HG02970 (cell line): ENCODE measurements around the gene SLC35F3.
"Not testable (repeated sequence)": the region's sequence is repeated elsewhere in the genome, so short reads cannot be mapped to it uniquely, and the experiment has no call there.

Experiments
- ATAC-seq: cut with Tn5 transposase; IDR thresholded peaks from one replicate; pipeline ENCODE4 v1.9.1; 2021; ENCODE audit warnings: mild to moderate bottlenecking, moderate library complexity, moderate number of reproducible peaks; ENCODE audit not compliant: unreplicated experiment, low FRiP score

The SLC35F3 gene

DNA sequence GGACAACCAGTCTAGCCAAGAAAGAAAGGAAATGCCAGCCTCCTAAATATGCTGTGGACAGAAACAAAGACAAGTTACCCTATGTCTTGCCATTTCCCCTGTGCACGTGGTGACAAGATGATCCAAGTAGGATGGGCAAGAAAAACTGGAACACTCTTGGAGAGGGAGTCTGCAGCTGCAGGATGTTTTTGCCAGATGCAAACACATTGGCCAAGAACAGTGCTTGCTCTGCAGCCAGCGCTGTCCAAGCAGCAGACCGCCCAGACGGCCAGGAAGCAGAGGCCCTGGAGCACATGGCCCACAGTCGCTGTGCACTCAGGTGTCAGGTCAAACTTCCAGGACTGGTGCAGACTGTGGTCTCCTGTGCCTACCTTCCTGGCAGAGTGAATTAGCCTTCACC, 189.3 kb downstream of the SLC35F3 start:
- ATAC-seq: no peak

- no peak for ATAC-seq
Measured at GRCh38 chr1:234094172-234094571, 189.7 kb downstream of the SLC35F3 start.

DNA sequence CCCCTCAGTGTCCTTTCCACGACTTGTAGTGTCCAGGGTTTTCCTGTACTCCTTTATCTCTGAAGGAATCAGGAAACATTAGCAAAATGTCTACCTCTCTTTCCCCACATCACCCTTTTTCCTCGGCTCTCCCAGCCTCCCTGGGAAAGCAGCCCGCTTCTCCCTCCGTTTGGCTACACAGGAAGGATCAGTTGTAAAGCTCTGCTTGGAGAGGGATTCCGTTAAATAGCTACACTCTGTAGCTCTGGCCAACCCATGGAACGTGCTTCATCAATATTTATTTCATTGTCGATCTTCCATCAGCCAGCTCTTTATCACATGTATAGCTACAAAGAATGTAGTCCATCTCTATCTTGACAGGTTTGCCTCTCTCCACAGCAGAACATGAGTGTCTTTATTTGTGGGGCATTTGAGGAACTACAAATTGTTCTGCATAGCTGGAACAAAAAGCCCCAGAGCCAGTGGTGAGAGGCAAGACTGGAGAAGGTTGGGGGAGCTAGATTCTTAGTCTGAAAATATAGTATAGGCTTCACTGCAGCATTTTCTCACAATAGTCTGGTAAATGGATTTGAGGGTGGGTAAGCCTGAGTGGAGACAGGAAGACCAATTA, 191.8 kb downstream of the SLC35F3 start:
- no peak for ATAC-seq

DNA sequence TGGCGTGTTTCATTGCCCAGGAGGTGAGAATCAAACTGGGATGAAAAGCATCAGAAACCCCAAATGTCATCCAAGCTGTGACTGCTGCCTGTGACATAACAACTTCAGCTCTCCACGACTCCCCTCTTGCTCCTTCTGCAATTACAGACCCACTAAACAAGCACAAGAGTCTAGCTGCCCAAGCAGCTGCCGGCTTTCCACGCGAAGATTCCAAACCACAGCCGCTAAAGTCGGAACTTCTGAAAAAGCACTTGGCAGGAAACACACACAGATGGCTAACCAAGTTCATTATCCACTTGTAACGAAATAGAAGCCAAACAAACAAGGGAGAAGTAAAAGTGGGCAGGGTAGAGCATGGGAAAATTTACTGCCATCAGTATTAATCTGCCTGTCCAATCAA, 198.1 kb downstream of the SLC35F3 start:
- ATAC-seq: no peak

DNA sequence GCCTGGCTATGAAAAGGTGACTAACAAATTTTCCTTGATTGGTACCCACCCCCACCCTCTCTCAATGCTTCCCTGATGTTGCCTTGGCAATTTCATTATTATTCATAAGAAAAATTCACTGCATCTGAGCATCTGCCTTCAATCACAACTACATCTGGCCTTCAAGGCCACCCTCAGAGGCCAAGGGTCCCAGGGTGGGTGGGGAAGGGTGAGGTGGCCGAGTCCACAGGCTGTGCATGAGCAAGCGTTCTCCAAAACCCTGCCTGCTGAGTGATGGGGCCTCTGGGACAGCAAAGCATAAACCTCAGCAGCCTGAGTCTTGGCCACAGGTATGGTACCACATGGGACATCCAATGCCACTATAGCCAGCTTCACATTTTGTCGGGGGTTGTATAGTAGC, 198.7 kb downstream of the SLC35F3 start:
- no peak for ATAC-seq

GRCh38 chr1:234106032-234106431, 201.6 kb downstream of the SLC35F3 start:
- no peak for ATAC-seq

- no peak for ATAC-seq
Measured at GRCh38 chr1:234107416-234108021, 203.0 kb downstream of the SLC35F3 start.

DNA sequence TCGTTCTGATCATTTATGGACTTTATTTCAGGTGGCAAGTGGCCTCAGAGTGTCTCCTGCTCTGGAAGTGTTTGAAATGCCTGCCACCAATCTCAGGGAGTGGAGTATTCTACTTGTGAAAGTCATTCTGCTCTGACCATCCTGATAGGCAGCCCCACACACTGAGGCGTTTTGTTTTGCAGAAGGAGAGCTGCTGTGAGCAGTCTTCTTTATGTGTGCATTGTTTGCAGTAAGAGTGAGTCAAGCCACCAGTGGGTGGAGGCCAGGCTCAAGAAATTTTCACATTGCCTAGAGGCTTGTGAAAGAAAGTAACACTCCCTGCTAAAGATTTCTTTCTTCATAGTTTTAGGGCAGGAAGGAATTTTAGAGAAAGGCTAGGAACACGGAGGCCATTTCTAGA, 204.4 kb downstream of the SLC35F3 start:
- ATAC-seq: no peak

- ATAC-seq: no peak
Measured at GRCh38 chr1:234109840-234110239, 205.4 kb downstream of the SLC35F3 start.

DNA sequence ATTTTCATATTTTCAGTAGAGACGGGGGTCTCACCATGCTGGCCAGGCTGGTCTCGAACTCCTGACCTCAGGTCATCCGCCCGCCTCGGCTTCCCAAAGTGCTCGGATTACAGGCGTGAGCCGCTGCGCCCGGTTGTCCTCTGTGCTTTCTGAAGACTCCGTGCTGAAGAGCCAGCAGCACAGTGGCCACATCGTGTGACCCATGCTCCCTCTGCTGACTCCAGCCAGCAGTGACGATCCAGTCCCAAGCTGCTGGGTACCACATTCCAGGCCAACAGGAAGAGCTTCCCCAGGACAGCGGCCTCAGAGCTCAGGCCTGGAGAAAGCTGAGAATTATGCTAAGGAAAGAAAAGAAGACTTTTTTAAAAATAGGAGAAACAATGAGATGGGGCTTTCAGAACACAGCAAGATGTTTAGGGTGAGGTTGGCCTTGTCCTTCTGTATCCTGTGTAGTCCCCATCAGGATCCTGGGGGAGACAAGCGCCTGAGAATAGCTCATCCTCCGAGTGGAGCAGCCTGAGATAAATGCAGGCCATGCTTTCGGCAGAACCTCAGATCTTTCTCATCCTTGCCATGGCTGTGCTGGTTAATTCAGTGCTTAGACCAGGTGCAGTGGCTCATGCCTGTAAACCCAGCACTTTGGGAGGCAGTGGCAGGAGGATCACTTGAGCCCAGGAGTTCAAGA, 207.1 kb downstream of the SLC35F3 start:
- ATAC-seq: no peak

- ATAC-seq: no peak
Measured at GRCh38 chr1:234114648-234115307, 210.3 kb downstream of the SLC35F3 start.

- no peak for ATAC-seq
Measured at GRCh38 chr1:234118911-234119310, 214.4 kb downstream of the SLC35F3 start.

DNA sequence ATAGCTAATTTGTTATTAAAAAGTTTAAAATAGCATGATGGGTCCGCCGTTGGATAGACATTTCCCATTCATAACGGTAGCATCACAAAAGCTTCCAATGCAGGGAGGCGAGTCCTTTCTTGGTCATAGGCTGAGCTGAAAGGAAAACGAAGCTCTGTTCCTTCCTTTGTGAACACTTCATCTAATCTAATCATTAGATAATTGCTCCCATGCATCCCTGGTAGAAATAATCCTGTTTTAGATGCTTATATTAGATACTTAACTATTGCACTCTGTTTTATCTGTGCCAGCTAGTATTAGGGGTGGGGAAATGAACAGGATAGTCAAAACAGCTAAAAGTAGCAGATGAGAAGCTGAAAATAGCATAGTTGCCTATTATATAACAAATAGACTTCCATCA, 215.0 kb downstream of the SLC35F3 start:
- no peak for ATAC-seq

DNA sequence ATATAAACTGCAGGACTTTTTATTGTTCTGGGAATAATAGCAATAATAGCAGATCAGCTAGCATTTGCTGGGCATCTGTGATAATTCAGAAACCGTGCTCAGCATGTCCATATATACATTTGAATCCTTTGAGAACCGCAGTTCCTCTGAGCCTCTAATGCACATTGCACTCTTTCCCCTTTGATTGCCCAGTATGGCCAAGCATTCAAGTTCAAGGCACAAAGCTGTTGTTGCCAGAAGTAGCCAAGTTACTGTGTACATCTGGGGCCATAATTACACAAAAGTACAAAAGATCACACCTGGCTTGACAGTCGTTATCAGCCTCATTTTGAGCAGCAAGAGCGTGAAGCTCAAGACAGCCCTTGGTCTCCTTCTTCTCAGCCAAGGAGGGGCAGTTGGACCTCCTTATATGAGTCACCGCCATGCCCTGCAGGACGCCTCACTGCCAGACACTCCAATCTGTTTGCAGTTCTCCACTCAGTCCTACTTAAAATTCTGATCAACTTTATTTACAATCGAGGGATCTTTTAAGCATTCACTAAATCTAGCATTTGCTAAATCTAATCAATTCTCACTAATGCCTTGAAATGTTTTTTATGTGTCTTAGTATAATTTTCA, 216.0 kb downstream of the SLC35F3 start:
- no peak for ATAC-seq

DNA sequence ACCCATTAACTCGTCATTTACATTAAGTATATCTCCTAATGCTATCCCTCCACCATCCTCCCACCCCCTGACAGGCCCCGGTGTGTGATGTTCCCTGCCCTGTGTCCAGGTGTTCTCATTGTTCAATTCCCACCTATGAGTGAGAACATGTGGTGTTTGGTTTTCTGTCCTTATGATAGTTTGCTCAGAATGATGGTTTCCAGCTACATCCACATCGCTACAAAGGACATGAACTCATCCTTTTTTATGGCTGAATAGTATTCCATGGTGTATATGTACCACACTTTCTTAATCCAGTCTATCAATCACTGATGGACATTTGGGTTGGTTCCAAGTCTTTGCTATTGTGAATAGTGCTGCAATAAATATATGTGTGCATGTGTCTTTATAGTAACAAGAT, 217.2 kb downstream of the SLC35F3 start:
- ATAC-seq: not testable (repeated sequence)

DNA sequence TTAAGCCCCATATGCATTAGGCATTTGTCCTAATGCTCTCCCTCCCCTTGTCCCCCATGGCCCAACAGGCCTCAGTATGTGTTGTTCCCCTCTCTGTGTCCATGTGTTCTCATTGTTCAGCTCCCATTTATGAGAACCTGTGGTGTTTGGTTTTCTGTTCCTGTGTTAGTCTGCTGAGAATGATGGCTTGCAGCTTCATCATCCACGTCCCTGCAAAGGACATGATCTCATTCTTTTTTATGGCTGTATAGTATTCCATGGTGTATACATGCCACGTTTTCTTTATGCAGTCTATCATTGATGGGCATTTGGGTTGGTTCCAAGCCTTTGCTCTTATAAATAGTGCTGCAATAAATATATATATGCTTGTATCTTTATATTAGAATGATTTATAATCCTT, 218.1 kb downstream of the SLC35F3 start:
- not testable (repeated sequence) for ATAC-seq

GRCh38 chr1:234123867-234124266, 219.4 kb downstream of the SLC35F3 start:
- no peak for ATAC-seq

DNA sequence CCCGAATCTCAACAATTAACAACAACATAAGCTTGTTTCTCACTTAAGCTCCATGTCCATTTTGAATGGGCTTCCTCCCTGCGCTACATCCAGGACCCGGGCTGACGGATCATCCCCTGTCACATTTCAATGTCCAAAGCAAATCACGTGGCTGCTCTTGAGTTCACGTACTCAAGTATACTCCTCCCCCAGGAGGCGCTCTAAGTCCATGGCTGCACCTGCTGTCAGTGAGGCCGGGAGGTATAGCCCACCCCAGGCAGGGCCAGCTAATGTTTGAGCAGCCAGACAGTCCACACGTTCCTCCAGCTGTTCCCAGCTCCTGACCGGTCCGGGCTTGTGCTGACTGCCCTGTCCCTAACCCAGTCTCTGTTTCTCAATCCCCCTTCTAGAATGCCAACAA, 220.8 kb downstream of the SLC35F3 start:
- ATAC-seq: no peak

DNA sequence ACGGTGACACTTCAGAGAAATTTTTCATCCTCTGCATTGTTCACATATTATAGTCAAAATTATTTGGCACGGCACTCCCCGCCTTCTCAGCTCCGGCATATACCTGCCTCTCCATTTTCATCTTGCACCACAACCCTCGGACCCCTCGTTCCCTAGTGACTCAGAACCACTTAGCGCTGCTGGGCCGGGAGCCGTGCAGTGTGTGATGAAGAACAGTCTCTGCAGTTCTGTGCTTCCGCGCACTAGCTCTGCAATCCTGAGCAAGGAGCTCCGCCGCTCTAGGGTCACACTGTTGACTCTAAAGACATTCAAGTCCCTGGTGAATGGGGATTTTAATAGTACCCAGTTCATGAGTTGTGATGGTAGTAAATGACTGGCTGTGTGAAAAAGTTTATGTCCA, 221.2 kb downstream of the SLC35F3 start:
- ATAC-seq: no peak

DNA sequence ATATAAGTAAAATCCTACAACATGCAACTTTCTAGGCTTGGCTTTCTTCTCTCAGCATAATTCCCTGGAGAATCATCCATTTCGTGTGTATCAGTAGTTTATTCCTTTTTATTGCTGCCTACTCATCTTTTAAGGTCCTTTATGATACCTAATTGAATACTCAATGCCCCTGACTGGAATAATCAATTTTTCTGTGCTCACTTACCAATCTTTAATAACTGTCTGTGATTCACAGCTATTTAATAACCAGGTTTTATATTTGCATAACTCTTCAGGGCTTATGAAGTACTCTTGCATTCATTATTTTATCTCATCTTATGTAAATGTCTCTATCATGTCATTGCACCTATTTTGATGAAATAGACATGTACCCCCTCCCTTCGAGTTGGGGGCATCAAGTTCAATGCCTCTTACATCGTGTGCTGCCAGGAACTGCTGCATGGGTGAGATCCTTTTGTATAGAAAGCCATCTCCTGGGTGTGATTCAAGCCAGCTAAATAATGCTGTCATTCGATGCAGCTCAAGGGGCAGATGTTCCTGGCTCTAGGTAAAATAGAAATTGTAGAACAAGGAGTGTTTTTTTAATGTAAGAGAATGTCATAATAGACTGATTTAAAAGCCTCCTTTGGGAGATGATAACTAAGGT, 222.7 kb downstream of the SLC35F3 start:
- ATAC-seq: no peak

DNA sequence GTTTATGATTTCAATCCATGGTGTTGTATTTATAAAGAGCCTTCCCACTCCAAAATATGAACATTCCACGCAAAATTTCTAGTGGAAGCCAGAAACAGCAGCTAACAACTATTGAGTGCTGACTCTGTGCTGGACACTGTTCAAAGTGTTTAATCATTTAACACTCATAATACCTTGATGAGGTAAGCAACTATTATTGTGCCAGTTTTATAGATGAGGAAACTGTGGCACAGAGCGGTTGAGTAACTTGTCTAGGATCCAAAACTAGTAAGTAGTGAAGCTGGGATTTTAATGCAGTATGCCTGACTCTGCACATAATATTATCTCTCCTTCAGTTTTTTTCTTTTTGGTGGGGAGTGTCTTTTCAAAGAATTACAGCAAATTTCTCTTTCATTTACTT, 228.3 kb downstream of the SLC35F3 start:
- no peak for ATAC-seq
